SW 1271 (cell line): ENCODE measurements around the gene PEX6.

Source experiments
- DNase-seq, 2 experiments: peaks; one replicate each; lab custom pipeline; 2025; lab: John Stamatoyannopoulos, UW

The PEX6 gene, protein sequence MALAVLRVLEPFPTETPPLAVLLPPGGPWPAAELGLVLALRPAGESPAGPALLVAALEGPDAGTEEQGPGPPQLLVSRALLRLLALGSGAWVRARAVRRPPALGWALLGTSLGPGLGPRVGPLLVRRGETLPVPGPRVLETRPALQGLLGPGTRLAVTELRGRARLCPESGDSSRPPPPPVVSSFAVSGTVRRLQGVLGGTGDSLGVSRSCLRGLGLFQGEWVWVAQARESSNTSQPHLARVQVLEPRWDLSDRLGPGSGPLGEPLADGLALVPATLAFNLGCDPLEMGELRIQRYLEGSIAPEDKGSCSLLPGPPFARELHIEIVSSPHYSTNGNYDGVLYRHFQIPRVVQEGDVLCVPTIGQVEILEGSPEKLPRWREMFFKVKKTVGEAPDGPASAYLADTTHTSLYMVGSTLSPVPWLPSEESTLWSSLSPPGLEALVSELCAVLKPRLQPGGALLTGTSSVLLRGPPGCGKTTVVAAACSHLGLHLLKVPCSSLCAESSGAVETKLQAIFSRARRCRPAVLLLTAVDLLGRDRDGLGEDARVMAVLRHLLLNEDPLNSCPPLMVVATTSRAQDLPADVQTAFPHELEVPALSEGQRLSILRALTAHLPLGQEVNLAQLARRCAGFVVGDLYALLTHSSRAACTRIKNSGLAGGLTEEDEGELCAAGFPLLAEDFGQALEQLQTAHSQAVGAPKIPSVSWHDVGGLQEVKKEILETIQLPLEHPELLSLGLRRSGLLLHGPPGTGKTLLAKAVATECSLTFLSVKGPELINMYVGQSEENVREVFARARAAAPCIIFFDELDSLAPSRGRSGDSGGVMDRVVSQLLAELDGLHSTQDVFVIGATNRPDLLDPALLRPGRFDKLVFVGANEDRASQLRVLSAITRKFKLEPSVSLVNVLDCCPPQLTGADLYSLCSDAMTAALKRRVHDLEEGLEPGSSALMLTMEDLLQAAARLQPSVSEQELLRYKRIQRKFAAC

DNA sequence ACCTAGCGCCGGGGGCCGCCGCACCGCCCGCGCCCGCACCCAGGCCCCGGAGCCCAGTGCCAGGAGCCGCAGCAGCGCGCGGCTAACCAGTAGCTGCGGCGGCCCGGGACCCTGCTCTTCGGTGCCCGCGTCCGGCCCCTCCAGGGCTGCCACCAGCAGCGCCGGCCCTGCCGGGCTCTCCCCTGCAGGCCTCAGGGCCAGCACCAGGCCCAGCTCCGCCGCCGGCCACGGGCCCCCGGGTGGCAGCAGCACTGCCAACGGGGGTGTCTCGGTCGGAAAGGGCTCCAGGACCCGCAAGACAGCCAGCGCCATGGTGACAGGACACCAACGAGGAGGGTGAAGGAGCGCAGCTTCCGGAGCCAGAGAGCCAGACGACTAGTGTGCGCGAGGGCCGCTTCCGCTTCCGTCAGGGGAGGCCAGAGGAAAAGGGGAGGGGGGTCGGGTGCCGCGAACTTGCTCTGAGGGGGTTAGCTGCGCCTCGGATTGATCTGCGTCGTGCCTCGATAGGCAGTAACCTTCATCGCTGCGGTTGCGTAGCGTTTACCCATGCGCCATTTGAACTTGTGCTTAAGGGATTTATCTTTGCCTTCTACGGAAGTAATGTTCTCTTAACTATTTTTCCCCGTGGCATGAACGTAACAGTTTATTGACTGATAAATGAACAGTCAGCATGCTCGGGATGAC, at the start of gene PEX6:
Gene PEX6 (minus strand): TSS at position 343 of the 684 bp plus-strand sequence. CDS start 31 bp downstream, at position 312.
- DNase-seq, result peak in 1 of 2 experiments; percentile 86

DNA sequence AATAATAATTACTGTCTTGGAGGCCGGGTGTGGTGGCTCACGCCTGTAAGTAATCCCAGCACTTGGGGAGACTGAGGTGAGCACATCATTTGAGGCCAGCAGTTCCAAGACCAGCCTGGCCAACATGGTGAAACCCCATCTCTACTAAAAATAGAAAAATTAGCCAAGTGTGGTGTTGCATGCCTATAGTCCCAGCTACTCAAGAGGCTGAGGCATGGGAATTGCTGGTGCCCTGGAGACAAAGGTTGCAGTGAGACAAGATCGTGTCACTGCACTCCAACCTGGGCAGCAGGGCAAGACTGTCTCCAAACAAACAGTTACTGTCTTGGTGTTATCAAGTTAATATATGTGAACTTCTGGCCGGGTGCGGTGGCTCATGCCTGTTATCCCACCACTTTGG, 47.4 kb upstream of the PEX6 start:
- DNase-seq, result no peak

DNA sequence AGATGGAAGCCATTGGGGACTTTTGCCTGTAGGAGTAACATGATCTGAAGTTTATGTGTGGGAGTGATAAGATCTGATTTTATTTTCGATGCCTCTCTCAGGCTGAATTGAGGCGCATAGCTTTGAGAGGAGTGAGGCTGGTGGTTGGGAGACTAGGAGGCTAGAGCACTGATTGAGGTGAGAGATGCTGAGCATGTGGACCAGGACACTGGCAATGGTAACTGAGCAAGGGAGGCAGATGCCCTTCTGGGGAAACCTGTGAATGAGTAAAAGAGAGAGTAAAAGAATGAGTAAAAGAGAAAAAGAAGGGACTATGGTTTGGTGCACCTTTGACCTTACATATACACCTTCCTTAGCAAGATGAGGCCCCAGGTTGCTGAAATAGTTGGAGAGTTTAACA, 45.5 kb upstream of the PEX6 start:
- no peak for DNase-seq

DNA sequence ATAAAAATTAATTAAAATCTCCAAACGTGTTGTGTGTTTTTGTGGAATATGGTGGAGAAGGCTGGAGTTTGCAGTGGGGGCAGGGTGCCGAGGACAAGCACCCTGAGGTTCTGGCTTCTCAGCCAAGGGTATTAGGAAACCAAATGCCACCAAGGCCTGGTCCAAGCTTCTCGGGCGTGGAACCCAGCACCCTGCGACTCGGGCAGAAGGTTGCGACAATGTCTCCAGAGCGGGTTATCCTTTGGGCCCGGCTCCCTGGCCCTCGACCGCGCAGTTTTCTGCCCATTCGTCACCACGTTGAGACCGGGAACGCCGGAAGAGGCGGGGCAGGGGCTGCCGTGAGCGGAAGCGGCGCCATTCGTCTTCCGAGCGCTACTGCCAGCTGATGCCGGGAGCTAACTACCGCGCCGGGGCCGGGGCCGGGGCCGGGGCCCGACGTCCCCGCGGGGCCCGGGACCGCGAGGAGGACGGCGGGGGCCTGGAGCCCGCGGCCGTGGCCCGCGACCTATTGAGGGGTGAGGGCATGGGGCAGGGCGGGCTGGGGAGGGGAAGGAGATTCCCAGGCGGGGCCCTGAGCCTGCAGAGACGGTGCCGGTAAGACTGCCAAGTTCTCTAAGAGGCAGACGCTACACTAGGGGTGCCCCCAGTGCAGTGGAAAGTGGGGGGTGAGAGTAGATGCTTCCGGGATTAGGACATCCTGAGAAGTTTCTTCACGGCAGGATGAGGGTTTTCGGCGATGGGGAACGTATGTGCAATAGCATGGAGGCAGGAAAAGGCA, 42.5 kb upstream of the PEX6 start, which contains the start of gene RRP36:
Gene RRP36 (plus strand): TSS at position 354 of the 778 bp plus-strand sequence. CDS start 32 bp downstream, at position 386.
- DNase-seq, result peak; percentile 55 to 74

DNA sequence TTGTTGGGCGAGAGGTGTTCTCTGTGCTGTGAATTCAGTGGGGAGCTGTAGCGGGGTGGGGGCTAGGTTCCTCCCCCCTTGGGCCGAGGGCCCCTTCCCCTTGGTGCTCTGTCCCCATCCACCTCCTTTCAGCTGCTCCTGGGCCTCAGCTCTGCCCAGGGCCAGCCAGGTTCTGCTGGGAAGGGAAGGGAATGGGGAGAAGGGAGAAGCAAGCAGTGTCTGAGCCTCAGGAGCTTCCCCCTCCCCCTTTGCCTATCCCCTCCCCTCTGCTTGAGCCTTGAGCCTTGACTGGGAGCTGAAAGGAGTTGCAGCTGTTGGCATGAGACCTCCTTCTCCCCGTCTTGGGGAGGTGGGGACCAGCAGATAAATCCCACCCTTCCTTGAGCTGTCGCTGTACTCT, 41.9 kb upstream of the PEX6 start:
- peak in 1 of 2 experiments; percentile 33 for DNase-seq

DNA sequence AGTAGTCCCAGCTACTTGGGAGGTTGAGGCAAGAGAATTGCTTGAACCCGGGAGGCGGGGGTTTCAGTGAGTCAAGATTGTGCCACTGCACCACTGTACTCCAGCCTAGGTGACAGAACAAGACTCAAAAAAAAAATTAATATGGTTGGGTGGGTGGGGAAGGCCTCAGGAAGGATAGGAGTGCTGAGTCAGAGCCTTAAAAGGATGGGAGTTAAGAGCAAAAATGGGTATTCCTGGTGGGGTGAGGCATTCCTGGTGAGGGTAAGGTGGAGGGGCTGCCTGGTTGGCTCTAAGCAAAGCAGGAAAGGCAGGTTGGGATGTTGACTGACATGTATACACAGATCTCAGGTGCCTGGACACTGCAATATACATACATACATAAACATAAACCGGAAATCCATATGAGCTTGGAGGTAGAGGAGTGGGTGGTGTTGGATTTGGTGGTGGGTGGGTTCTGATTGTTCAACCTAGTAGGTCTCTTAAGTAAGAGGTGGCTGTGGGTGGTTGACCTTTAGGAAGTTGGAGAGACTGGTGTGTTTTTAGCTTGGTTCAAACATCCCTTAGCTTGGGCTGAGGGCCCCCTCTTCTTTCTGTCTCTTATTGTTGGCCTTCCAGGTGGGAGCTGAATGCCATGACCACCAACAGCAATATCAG, 41.2 kb upstream of the PEX6 start:
- DNase-seq, result no peak

DNA sequence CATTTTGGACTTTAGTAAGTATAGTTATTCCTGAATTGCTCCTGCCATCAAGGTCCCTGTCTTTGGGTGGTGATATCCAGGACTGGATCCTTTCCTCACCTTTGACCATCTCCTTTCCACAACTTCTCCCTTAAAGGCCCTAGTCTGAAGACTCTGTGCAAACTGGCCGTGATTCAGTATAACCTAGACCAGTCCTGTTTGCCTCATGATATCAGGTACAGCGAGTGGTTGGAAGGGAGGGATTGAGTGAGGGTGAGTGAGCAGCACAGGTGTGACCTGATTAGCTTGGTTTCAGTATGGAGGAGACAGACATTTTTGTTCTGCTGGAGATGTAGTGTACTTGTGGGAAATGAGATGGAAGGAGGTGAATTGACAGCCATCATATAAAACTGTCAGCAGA, 40.2 kb upstream of the PEX6 start:
- no peak for DNase-seq

DNA sequence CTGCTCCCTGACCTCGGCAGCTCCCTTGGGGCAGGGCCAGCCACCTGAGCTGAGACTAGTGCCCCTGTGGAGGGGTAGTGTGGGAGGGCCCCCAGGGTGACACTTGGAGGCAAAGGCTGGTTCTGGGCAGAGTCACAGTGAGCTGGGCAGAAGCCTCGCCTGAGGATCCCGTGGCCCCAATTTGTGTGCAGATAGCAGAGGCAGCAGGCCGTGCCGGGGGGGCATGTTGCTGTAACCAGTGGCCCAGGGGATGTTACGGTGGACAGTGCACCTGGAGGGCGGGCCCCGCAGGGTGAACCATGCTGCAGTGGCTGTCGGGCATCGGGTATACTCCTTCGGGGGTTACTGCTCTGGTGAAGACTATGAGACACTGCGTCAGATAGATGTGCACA, 38.0 kb upstream of the PEX6 start:
- DNase-seq, result no peak

DNA sequence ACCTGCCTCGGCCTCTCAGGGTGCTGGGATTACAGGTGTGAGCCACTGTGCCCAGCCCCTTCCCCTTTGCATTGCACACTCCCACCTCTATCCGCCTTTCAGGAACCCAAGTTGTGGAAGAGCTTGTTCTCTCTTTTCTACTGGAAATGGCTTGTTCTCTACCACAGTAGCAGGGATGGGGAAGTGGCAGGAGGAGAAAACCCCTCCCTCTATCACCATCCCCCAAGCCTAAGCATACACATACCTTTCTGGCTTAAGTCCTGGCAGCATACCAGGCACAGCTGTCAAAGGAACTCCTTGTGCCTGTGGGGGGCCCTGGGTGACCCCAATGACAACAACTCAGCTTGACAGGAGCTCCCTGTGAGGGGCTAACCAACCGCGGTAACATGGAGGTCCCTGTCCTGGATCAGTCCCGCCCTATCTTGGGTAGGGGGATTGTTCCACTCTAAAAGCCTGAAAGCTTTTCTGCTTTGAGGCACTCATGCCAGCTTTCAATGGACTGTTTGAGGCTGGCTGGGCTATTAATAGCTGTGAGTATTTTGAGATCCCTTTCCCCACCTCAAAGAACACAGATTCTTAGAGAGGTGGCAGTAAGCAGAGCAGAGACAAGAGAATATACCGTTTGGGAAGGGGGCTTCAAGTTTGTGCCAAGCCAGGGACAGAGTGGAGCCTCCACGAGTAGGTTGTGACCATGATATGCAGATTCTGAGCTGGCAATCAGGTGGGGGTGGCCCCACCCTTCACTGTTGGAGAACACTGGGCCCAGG, 37.4 kb upstream of the PEX6 start:
- DNase-seq, result no peak

DNA sequence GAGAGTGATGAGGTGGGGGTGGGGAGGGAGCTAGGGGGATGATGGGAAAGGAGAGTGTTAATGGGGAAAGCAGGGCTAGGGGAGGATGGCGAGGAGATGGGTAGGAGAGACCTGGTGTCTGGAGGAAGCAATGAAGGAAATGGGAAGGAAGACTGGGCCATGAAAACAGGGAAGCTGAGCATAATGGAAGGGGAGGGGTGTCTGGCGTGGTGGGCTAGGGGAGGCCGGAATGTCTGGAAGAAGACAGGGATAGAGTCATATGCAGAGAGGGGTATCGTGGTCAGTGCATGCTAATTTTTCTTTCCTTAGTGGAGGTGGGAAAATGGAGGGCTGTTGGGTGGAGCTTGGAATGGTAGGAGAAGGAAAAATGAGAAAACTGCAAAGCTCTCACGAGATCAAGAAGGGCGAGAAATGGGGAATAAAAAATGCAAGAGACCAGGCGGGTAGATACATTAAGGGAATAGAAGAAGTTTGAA, 35.5 kb upstream of the PEX6 start:
- peak; percentile 29 to 34 for DNase-seq

DNA sequence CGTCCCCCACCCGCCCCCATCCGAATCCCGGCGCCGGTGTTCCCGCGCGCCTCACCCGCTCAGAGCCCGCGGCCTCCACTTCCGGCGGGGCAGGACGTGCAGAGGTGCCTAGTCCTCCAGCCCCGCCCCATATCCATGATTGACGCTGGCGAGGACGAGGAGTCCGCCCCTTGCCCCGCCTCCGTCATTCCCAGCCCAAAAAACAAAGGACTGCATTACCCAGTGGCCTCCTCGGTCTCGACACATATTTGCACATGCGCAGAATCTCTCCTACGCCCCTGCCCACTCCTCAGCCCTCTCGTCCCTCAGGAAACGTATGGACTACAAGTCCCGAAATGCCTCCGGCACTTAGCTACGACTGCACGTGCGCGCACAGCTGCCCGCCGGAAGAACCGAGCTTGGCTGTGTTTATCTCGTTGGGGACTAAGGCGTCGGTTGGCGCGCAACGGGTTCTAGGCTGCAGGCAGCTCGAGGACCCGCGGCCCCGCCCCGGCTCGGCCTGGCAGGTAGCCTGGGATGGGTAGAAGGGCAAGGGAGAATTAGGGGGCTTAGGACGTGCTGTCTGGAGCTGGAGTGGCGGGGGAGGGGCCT, 35.0 kb upstream of the PEX6 start, which contains the start of the genes KLHDC3 and MEA1:
Gene KLHDC3 (plus strand): TSS at position 407 of the 591 bp plus-strand sequence. CDS start 2,944 bp downstream, outside the sequence.
Gene MEA1 (minus strand): TSS at position 104 of the 591 bp plus-strand sequence. CDS start 133 bp downstream, outside the sequence.
- DNase-seq, result peak; percentile 99 to 100

DNA sequence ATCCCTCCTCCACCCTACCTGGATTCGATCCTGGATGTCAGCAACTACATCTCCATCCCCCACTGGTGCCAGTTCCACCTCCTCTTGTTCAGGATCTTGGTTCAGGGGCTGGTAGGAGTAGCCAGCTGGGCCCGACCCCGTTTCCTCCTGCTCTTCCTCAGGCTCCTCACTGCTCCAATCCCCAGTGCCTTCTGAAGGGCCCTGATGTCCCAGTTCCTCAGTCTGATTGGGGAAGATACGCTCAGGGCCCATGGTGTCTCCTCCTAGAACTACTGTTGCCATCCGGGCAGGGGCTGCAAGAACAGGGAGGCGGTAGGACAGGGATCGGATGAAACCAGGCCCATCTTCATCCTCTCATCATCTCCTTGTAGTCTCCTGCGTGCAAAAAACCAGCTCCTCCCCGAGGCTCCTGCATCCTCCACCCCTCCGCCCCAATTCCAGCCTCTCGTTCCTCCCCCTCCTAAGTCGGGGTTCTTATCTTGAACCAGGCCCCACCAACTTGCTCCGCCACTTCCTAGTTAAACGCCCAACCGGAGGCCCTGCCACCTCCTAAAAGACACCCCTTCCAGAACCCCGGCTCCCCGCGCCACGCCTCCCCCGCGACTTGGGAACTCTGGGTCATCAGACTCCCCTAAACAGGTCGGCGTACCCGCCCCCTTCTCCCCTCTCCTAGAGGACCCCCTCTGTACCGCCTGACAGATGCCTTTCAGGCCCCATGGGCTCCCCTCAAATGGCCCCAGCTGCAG, 34.3 kb upstream of the PEX6 start:
- DNase-seq, result no peak

DNA sequence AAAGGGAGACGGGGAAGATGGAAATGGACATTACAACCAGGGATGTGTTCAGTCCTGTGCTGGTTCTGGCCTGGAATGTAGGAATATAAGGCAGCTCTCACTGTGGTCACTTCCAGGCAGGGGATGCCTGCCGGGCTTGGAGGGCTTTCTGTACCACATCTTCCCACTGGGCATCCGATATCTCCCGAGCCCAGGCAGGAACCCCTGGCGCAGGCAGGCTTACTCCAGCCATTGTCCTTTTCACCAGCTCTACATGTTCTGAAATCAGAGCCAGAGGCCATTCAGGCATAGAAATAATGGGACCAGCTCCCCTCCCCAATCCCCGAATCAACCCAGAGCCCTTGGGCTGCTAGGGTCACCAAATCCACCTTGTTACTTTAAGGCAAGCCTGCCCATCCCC, 33.4 kb upstream of the PEX6 start:
- DNase-seq, result no peak

DNA sequence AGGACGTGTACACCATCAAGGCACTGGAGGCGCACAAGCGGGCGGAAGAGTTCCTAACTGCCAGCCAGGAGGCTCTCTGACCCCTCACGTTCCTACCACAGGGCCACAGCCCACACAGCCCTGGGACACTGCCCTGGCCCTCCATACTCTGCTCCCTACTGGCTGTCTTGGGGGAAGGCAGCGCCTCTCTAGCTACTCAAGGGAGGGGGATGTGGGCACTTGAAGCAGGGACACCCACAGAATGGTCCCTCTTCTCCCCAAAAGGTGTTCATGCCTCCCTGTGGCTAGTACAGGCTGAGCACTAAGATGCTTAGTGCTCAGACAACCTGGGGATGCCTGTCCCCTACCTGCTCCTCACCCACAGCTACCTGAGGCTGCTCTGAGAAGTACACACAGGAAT, 32.2 kb upstream of the PEX6 start:
- DNase-seq, result no peak

DNA sequence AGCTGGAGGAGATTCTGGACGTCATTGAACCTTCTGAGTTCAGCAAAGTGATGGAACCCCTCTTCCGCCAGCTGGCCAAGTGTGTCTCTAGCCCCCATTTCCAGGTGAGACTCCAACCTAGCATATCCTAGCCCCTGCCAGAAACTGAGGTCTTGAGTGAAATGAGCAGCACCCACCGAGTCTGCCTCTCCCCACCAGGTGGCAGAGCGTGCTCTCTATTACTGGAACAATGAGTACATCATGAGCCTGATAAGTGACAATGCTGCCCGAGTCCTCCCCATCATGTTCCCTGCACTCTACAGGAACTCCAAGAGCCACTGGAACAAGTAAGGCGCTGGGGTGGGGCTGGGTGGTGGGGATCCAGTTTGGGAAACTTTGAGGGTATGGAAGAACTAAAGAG, 30.1 kb upstream of the PEX6 start:
- DNase-seq, result peak in 1 of 2 experiments; percentile 49

DNA sequence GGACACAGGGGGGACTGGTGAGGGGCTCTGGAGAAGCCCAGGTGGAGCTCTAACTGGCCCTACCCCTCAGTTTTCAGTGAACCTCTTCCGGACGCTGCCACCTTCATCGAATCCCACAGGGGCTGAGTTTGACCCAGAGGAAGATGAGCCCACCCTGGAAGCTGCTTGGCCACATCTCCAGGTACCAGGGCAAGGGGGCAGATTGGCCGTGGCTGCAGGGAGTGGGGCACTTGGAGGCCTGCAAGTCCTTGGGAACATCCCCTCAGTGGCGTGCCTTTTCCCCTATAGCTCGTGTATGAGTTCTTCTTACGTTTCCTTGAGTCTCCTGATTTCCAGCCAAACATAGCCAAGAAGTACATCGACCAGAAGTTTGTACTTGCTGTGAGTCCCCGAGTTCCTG, 28.1 kb upstream of the PEX6 start:
- DNase-seq, result no peak

DNA sequence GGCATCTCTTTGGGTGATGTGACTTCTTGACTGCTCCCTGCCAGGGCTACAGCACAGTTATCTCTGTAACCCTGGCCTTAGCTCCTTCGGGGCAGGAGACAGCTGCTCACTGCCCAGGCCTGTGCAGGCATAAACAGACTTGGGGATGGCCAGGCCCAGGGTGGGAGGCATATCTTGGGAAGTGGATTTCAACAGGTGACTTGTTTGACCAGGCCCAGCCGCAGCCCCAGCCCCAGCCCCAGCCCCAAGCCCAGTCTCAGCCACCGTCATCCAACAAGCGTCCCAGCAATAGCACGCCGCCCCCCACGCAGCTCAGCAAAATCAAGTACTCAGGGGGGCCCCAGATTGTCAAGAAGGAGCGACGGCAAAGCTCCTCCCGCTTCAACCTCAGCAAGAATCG, 27.3 kb upstream of the PEX6 start:
- no peak for DNase-seq

DNA sequence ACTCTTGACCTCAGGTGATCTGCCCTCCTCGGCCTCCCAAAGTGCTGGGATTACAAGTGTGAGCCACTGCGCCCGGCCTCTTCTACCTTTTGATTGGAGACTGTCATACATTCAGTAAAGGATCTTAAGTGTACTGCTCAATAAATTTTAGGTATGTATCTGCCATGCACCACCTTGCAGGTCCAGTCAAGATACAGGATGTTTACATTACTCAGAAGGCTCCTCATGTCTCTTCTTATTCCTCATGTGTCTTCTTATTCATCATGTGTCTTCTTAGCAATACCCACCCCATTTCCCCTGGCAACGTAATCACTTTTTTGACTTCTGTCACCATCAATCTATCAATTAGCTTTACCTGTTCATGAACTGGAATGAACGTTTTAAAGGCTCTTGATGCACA, 26.9 kb upstream of the PEX6 start:
- no peak for DNase-seq
